Neural cell (in vitro differentiated cells): ENCODE measurements around the gene LRP1.

Source experiments
- EP300 ChIP-seq: fragments of 450-650 bp; conservative IDR thresholded peaks from 2 replicates; pipeline ENCODE4 v1.6.1; 2014; ENCODE audit warnings: antibody characterized with exemption, mild to moderate bottlenecking, moderate library complexity; ENCODE audit not compliant: poor library complexity, severe bottlenecking
- EZH2 ChIP-seq: fragments of 200-600, 300-800 bp; shearing (Covaris generic), sonication (generic); IDR thresholded peaks from 2 replicates; pipeline ENCODE4 v1.6.1; 2014; ENCODE audit warnings: antibody characterized with exemption, low read length, borderline replicate concordance, mild to moderate bottlenecking; ENCODE audit not compliant: insufficient read depth, poor library complexity, severe bottlenecking
- MXI1 ChIP-seq: fragments of 450-650 bp; conservative IDR thresholded peaks from 2 replicates; pipeline ENCODE4 v1.6.1; 2014; ENCODE audit warnings: antibody characterized with exemption, mild to moderate bottlenecking; ENCODE audit not compliant: poor library complexity, severe bottlenecking
- POLR2AphosphoS5 ChIP-seq: IDR thresholded peaks from 2 replicates; pipeline ENCODE4 v1.6.1; 2012
- SMC3 ChIP-seq: fragments of 450-650 bp; conservative IDR thresholded peaks from 2 replicates; pipeline ENCODE4 v1.6.1; 2014; ENCODE audit warnings: antibody characterized with exemption, mild to moderate bottlenecking, moderate library complexity; ENCODE audit not compliant: poor library complexity
- TAF1 ChIP-seq: IDR thresholded peaks from 2 replicates; pipeline ENCODE4 v1.6.1; 2012; ENCODE audit warnings: low read depth
- TF ChIP-seq, protein P1 (sequence below): fragments of 450-650 bp; IDR thresholded peaks from 2 replicates; pipeline ENCODE4 v1.5.1; 2014; ENCODE audit warnings: antibody characterized with exemption, mild to moderate bottlenecking, moderate library complexity; ENCODE audit not compliant: poor library complexity, severe bottlenecking
- TF ChIP-seq, protein P2 (sequence below): IDR thresholded peaks from 2 replicates; pipeline ENCODE4 v1.6.1; 2012; ENCODE audit warnings: borderline replicate concordance

DNA sequence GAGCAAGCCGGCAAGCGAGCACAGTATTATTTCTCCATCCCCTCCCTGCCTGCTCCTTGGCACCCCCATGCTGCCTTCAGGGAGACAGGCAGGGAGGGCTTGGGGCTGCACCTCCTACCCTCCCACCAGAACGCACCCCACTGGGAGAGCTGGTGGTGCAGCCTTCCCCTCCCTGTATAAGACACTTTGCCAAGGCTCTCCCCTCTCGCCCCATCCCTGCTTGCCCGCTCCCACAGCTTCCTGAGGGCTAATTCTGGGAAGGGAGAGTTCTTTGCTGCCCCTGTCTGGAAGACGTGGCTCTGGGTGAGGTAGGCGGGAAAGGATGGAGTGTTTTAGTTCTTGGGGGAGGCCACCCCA is 84.4 kb downstream of the LRP1 start:
- TF ChIP-seq, protein P1, sequence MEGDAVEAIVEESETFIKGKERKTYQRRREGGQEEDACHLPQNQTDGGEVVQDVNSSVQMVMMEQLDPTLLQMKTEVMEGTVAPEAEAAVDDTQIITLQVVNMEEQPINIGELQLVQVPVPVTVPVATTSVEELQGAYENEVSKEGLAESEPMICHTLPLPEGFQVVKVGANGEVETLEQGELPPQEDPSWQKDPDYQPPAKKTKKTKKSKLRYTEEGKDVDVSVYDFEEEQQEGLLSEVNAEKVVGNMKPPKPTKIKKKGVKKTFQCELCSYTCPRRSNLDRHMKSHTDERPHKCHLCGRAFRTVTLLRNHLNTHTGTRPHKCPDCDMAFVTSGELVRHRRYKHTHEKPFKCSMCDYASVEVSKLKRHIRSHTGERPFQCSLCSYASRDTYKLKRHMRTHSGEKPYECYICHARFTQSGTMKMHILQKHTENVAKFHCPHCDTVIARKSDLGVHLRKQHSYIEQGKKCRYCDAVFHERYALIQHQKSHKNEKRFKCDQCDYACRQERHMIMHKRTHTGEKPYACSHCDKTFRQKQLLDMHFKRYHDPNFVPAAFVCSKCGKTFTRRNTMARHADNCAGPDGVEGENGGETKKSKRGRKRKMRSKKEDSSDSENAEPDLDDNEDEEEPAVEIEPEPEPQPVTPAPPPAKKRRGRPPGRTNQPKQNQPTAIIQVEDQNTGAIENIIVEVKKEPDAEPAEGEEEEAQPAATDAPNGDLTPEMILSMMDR = no peak
- TF ChIP-seq, protein P2, sequence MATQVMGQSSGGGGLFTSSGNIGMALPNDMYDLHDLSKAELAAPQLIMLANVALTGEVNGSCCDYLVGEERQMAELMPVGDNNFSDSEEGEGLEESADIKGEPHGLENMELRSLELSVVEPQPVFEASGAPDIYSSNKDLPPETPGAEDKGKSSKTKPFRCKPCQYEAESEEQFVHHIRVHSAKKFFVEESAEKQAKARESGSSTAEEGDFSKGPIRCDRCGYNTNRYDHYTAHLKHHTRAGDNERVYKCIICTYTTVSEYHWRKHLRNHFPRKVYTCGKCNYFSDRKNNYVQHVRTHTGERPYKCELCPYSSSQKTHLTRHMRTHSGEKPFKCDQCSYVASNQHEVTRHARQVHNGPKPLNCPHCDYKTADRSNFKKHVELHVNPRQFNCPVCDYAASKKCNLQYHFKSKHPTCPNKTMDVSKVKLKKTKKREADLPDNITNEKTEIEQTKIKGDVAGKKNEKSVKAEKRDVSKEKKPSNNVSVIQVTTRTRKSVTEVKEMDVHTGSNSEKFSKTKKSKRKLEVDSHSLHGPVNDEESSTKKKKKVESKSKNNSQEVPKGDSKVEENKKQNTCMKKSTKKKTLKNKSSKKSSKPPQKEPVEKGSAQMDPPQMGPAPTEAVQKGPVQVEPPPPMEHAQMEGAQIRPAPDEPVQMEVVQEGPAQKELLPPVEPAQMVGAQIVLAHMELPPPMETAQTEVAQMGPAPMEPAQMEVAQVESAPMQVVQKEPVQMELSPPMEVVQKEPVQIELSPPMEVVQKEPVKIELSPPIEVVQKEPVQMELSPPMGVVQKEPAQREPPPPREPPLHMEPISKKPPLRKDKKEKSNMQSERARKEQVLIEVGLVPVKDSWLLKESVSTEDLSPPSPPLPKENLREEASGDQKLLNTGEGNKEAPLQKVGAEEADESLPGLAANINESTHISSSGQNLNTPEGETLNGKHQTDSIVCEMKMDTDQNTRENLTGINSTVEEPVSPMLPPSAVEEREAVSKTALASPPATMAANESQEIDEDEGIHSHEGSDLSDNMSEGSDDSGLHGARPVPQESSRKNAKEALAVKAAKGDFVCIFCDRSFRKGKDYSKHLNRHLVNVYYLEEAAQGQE = no peak
- TF ChIP-seq MXI1 (no peak), POLR2AphosphoS5 (no peak), TAF1 (no peak), EP300 (no peak), SMC3 (no peak), EZH2 (no peak)
